HepG2 (cell line): Measurements from ENCODE around the gene BIVM. TPM values are rescaled to one million over a fixed set of nuclear protein-coding genes. Genes with fewer than 3 reads are reported as not detected.
A peak's percentile ranks its signal among the peaks of the same experiment; 100 is the strongest.

ENCODE experiments used
- ARHGAP35 ChIP-seq: sonication (generic); formaldehyde crosslinking; IDR thresholded peaks from 2 replicates; pipeline ENCODE4 v1.9.0; 2022; ENCODE audit warnings: mild to moderate bottlenecking, inconsistent platforms, moderate library complexity, missing genetic modification reagents, borderline replicate concordance
- CEBPG ChIP-seq: IDR thresholded peaks from 2 replicates; pipeline ENCODE4 v1.6.1; 2016
- DMAP1 ChIP-seq: IDR thresholded peaks from 2 replicates; pipeline ENCODE4 v1.6.1; 2016
- FOSL2 ChIP-seq: sonication (generic); formaldehyde crosslinking; IDR thresholded peaks from 2 replicates; pipeline ENCODE4 v1.4.0; 2020; ENCODE audit warnings: missing genetic modification reagents
- GMEB2 ChIP-seq: IDR thresholded peaks from 2 replicates; pipeline ENCODE4 v1.6.1; 2016; ENCODE audit warnings: missing biosample characterization, missing genetic modification reagents, low read depth
- HES4 ChIP-seq: sonication (generic); formaldehyde crosslinking; IDR thresholded peaks from 2 replicates; pipeline ENCODE4 v1.9.0; 2021; ENCODE audit warnings: mild to moderate bottlenecking, missing genetic modification reagents, borderline replicate concordance
- HNRNPL ChIP-seq: fragments of 200-400 bp; formaldehyde crosslinking; IDR thresholded peaks from 2 replicates; pipeline ENCODE4 v1.6.1; 2017; ENCODE audit warnings: mild to moderate bottlenecking, low read depth, low read length
- KDM1A ChIP-seq: IDR thresholded peaks from 2 replicates; pipeline ENCODE4 v1.6.1; 2016; ENCODE audit warnings: missing compliant biosample characterization
- MIER2 ChIP-seq: IDR thresholded peaks from 2 replicates; pipeline ENCODE4 v1.6.1; 2016; ENCODE audit warnings: missing biosample characterization, missing genetic modification reagents
- NBN ChIP-seq: fragments of 450-650 bp; conservative IDR thresholded peaks from 2 replicates; pipeline ENCODE4 v1.6.1; 2017
- NCOA1 ChIP-seq: sonication (generic); formaldehyde crosslinking; IDR thresholded peaks from 2 replicates; pipeline ENCODE4 v1.9.0; 2021; ENCODE audit warnings: missing genetic modification reagents
- ZBTB1 ChIP-seq: sonication (generic); formaldehyde crosslinking; IDR thresholded peaks from 2 replicates; pipeline ENCODE4 v1.4.0; 2020; ENCODE audit warnings: missing genetic modification reagents, borderline replicate concordance
- ZIK1 ChIP-seq: sonication (generic); formaldehyde crosslinking; IDR thresholded peaks from 2 replicates; pipeline ENCODE4 v1.5.0; 2020; ENCODE audit warnings: mild to moderate bottlenecking, low read depth, missing genetic modification reagents, borderline replicate concordance
- ZNF138 ChIP-seq: sonication (generic); formaldehyde crosslinking; IDR thresholded peaks from 2 replicates; pipeline ENCODE4 v1.5.0; 2020; ENCODE audit warnings: mild to moderate bottlenecking, low read depth, missing genetic modification reagents
- ZNF260 ChIP-seq: sonication (generic); formaldehyde crosslinking; IDR thresholded peaks from 2 replicates; pipeline ENCODE4 v1.4.0; 2020; ENCODE audit warnings: missing genetic modification reagents, low read depth, mild to moderate bottlenecking, borderline replicate concordance
- ZNF280B ChIP-seq: sonication (generic); formaldehyde crosslinking; IDR thresholded peaks from 2 replicates; pipeline ENCODE4 v1.5.0; 2020; ENCODE audit warnings: missing genetic modification reagents, mild to moderate bottlenecking, borderline replicate concordance
- ZNF543 ChIP-seq: sonication (generic); formaldehyde crosslinking; IDR thresholded peaks from 2 replicates; pipeline ENCODE4 v1.4.0; 2020; ENCODE audit warnings: mild to moderate bottlenecking, missing genetic modification reagents
- ZNF629 ChIP-seq: sonication (generic); formaldehyde crosslinking; conservative IDR thresholded peaks from 2 replicates; pipeline ENCODE4 v1.5.0; 2020; ENCODE audit warnings: missing genetic modification reagents
- ZNF749 ChIP-seq: sonication (generic); formaldehyde crosslinking; IDR thresholded peaks from 2 replicates; pipeline ENCODE4 v1.8.0; 2022; ENCODE audit warnings: mild to moderate bottlenecking, missing genetic modification reagents, moderate library complexity, borderline replicate concordance
- ZSCAN21 ChIP-seq: sonication (generic); formaldehyde crosslinking; IDR thresholded peaks from 2 replicates; pipeline ENCODE4 v1.8.0; 2022; ENCODE audit warnings: mild to moderate bottlenecking, missing genetic modification reagents, moderate library complexity, borderline replicate concordance
- polyA plus RNA-seq, 8 experiments: library from polyadenylated mRNA; depleted of rRNA in 3 of 8; stranded (reverse) in 7 of 8; unstranded in 1 of 8; fragments of >200 nt; fragmentation: Illumina TruSeq in 4 of 8; extraction: Trizol in 4 of 8; gene quantifications; 2 replicates each; pipeline versions ENCODE4 v1.2.1 to v1.2.3, GENCODE V29; 2011 to 2016; ENCODE audit warnings: low read depth in 4 of 8, missing spikeins in 1 of 8, mixed read lengths in 1 of 8; ENCODE audit not compliant: insufficient read depth in 1 of 8
- total RNA-seq, 5 experiments: library from RNA; depleted of rRNA; stranded (reverse); fragments of >200 nt; fragmentation: Illumina TruSeq; extraction: Trizol; gene quantifications; 2 replicates each; pipeline ENCODE4 v1.2.3, GENCODE V29; 2016; ENCODE audit warnings: low read depth in 1 of 5
- TF ChIP-seq, protein P1 (sequence below), 2 experiments: sonication (generic) in 1 of 2; formaldehyde crosslinking in 1 of 2; IDR thresholded peaks; 2 replicates each; pipeline versions ENCODE4 v1.6.1 to v1.9.0; 2014 to 2022; ENCODE audit warnings: antibody characterized with exemption in 1 of 2, borderline replicate concordance in 1 of 2, inconsistent platforms in 1 of 2, low read depth in 1 of 2, missing genetic modification reagents in 1 of 2

The BIVM gene
- total and polyA plus RNA-seq, 2 of the 13 experiments (the other 11 are each of a cell fraction or from before 2014, with no cell fraction given) = 10.4 to 15.8 TPM

DNA sequence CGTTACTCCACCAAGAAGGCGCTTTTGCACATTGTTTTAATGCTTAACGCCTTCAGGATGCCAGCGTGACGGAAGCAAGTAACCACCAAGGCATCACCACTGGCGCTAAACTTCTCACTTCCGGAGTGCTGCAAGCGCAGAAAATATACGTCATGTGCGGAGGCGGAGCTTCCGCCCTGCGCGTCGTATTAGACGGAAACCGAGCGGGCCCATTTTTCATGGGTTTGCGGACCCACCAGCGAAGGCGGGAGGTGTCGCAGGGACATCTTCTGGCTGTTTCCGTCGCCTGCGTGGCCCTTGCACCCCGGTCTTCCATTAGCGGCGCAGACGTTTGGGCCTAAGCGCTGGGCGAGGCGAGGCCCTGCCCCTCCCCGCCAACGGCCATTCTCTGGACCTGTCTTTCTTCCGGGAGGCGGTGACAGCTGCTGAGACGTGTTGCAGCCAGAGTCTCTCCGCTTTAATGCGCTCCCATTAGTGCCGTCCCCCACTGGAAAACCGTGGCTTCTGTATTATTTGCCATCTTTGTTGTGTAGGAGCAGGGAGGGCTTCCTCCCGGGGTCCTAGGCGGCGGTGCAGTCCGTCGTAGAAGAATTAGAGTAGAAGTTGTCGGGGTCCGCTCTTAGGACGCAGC lies 46.8 kb downstream of the BIVM start, which contains the start of gene ERCC5 (continued):
- TF ChIP-seq, protein P1, sequence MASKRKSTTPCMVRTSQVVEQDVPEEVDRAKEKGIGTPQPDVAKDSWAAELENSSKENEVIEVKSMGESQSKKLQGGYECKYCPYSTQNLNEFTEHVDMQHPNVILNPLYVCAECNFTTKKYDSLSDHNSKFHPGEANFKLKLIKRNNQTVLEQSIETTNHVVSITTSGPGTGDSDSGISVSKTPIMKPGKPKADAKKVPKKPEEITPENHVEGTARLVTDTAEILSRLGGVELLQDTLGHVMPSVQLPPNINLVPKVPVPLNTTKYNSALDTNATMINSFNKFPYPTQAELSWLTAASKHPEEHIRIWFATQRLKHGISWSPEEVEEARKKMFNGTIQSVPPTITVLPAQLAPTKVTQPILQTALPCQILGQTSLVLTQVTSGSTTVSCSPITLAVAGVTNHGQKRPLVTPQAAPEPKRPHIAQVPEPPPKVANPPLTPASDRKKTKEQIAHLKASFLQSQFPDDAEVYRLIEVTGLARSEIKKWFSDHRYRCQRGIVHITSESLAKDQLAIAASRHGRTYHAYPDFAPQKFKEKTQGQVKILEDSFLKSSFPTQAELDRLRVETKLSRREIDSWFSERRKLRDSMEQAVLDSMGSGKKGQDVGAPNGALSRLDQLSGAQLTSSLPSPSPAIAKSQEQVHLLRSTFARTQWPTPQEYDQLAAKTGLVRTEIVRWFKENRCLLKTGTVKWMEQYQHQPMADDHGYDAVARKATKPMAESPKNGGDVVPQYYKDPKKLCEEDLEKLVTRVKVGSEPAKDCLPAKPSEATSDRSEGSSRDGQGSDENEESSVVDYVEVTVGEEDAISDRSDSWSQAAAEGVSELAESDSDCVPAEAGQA (IDR thresholded peaks at IDR 0.05; ENCODE audit: low read depth) = peak; percentile 94
- TF ChIP-seq, protein P1 (CRISPR knock-in tag; IDR thresholded peaks at IDR 0.05; ENCODE audit: borderline replicate concordance) = no peak
- peak; percentile 37; the same call in 1 of the 2 replicates for TF ChIP-seq CEBPG
- TF ChIP-seq KDM1A = no peak
- no peak; the same call in 1 of the 2 replicates for TF ChIP-seq ZNF138
- no peak for TF ChIP-seq ZNF260 (CRISPR knock-in tag)
- no peak for TF ChIP-seq NBN
- TF ChIP-seq NCOA1 (CRISPR knock-in tag) = 0 out of 2 replicates have a peak, but pooled peaks have one; percentile 16
- TF ChIP-seq ZNF749 = no peak; the same call in 1 of the 2 replicates
- TF ChIP-seq ZNF543 (CRISPR knock-in tag) = peak; percentile 67; the same call in 1 of the 2 replicates
- no peak for TF ChIP-seq ZNF629 (CRISPR knock-in tag)
- no peak for TF ChIP-seq HES4
- peak; percentile 33; the same call in 1 of the 2 replicates for TF ChIP-seq ZSCAN21
- TF ChIP-seq GMEB2 (CRISPR knock-in tag) = peak; percentile 65
- 0 out of 2 replicates have a peak, but pooled peaks have one; percentile 37 for TF ChIP-seq MIER2 (CRISPR knock-in tag)
- peak; percentile 95 for TF ChIP-seq ZNF280B (CRISPR knock-in tag)
- TF ChIP-seq DMAP1 = peak; percentile 96
- TF ChIP-seq FOSL2 (CRISPR knock-in tag) = peak; percentile 68
- TF ChIP-seq ZBTB1 (CRISPR knock-in tag) = no peak
- peak; percentile 51; the same call in 1 of the 2 replicates for TF ChIP-seq ARHGAP35 (CRISPR knock-in tag)
- no peak for TF ChIP-seq ZIK1 (CRISPR knock-in tag)
- no peak for TF ChIP-seq HNRNPL
